ENCODE data around the gene WDR83. TPM values are rescaled to one million over a fixed set of nuclear protein-coding genes. Genes with fewer than 3 reads are reported as not detected.
"Not testable (repeated sequence)": the region's sequence is repeated elsewhere in the genome, so short reads cannot be mapped to it uniquely, and the experiment has no call there.

The WDR83 gene
- total RNA-seq, 1 donor from 2014 or later: 3.6 TPM

- DNase-seq (ENCODE audit: low read depth): no peak
Observed at GRCh38 chr19:12703046-12703445, 36.4 kb downstream of the WDR83 start.

DNA sequence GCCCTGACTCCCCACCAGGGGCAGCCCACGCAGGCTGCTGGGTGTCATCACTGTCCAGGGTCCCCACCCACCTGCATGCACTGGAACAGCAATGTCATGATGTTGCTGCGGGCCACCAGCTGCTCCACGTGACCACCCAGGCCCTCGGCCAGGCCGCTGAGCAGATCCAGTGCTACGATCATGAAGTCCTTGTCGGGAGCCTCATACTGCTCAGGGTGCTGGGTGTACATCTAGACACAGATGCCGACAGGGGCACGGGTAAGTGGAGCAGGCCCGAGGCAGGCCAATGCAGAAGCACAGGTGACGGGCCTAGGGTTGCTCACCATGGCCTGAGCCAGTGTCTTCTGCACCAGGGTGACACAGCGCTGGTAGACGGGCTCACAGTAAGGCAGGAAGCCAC lies 38.6 kb downstream of the WDR83 start:
- H3K4me3 ChIP-seq (ENCODE audit: low read depth, low read length): no peak overlapping the region
- TF ChIP-seq, protein P1, sequence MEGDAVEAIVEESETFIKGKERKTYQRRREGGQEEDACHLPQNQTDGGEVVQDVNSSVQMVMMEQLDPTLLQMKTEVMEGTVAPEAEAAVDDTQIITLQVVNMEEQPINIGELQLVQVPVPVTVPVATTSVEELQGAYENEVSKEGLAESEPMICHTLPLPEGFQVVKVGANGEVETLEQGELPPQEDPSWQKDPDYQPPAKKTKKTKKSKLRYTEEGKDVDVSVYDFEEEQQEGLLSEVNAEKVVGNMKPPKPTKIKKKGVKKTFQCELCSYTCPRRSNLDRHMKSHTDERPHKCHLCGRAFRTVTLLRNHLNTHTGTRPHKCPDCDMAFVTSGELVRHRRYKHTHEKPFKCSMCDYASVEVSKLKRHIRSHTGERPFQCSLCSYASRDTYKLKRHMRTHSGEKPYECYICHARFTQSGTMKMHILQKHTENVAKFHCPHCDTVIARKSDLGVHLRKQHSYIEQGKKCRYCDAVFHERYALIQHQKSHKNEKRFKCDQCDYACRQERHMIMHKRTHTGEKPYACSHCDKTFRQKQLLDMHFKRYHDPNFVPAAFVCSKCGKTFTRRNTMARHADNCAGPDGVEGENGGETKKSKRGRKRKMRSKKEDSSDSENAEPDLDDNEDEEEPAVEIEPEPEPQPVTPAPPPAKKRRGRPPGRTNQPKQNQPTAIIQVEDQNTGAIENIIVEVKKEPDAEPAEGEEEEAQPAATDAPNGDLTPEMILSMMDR (conservative IDR thresholded peaks at IDR 0.05; ENCODE audit: low read depth, low read length): no peak
- no peak for DNase-seq (ENCODE audit: low read depth)

More at GRCh38 chr19:12703046-12703445, 36.4 kb downstream of the WDR83 start:
- H3K4me3 ChIP-seq (ENCODE audit: low read depth, low read length): no peak overlapping the region
- TF ChIP-seq, protein P1 (conservative IDR thresholded peaks at IDR 0.05; ENCODE audit: low read depth, low read length): no peak

DNA sequence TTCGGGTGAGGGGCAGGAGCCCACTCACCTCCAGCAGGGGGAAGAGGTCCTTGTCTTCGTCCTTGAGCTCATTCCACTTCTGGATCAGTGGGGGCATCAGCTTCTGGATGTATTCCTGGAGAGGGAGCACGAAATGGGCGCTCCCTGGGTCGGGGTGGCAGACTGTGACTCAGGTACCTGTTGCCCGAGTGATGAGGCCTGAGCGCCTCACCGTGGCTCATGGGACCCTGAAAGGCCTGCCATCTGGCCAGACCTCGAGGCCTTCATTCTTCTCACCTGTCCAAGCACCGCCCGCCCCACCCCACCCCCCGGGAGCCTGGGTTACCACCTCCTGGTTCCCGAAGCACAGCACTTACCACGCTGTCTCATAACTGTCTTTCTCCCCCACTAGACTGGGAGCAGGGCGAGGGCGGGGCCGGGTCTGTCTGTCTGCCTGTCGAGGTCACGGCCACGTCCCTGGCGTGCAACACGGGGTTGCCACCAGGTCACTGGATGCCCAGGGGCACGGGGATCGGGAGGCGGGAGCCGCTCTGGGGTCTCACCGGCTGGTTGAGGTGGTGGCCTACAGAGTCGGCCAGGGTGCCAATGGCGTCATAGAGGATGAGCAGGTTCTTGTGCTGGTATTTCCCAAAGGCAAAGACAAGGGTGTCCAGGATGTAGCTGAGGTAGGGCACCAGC lies 39.2 kb downstream of the WDR83 start:
- H3K4me3 ChIP-seq (ENCODE audit: low read depth, low read length): no peak overlapping the region
- TF ChIP-seq, protein P1 (conservative IDR thresholded peaks at IDR 0.05; ENCODE audit: low read depth, low read length): no peak
- DNase-seq (ENCODE audit: low read depth): no peak

- DNase-seq (ENCODE audit: low read depth): no peak
- TF ChIP-seq, protein P1 (conservative IDR thresholded peaks at IDR 0.05; ENCODE audit: low read depth, low read length): no peak
- no peak overlapping the region for H3K4me3 ChIP-seq (ENCODE audit: low read depth, low read length)
Observed at GRCh38 chr19:12706332-12706718, 39.7 kb downstream of the WDR83 start.

GRCh38 chr19:12708641-12709040 lies 42.0 kb downstream of the WDR83 start:
- TF ChIP-seq, protein P1 (conservative IDR thresholded peaks at IDR 0.05; ENCODE audit: low read depth, low read length): no peak
- no peak for DNase-seq (ENCODE audit: low read depth)
- no peak overlapping the region for H3K4me3 ChIP-seq (ENCODE audit: low read depth, low read length)

GRCh38 chr19:12711187-12711586 lies 44.6 kb downstream of the WDR83 start:
- TF ChIP-seq, protein P1 (conservative IDR thresholded peaks at IDR 0.05; ENCODE audit: low read depth, low read length): no peak
- DNase-seq (ENCODE audit: low read depth): no peak
- H3K4me3 ChIP-seq (ENCODE audit: low read depth, low read length): no peak overlapping the region

DNA sequence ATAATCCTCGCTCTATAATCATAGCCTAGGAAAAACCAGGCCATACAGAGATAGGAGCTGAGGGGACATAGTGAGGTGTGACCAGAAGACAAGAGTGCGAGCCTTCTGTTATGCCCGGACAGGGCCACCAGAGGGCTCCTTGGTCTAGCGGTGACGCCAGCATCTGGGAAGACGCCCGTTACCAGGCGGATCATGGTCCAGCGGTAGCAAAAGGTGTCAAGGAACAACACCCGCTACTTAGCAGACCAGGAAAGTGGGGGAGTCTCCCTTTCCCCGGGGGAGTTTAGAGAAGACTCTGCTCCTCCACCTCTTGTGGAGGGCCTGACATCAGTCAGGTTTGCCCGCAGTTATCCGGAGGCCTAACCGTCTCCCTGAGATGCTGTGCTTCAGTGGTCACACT lies 45.5 kb downstream of the WDR83 start:
- TF ChIP-seq, protein P1 (conservative IDR thresholded peaks at IDR 0.05; ENCODE audit: low read depth, low read length): peak; percentile 8
- H3K4me3 ChIP-seq (ENCODE audit: low read depth, low read length); DNase-seq (ENCODE audit: low read depth): not testable (repeated sequence)

GRCh38 chr19:12713304-12713703 lies 46.7 kb downstream of the WDR83 start:
- DNase-seq (ENCODE audit: low read depth); H3K4me3 ChIP-seq (ENCODE audit: low read depth, low read length): not testable (repeated sequence)
